Epidermal melanocyte (primary cell): ENCODE results near the gene TSHR.
"Not testable (repeated sequence)": the region's sequence is repeated elsewhere in the genome, so short reads cannot be mapped to it uniquely, and the experiment has no call there.

Experiments
- DNase-seq: peaks from one replicate; pipeline ENCODE4 v3.0.0; 2011; ENCODE audit warnings: low spot score; ENCODE audit not compliant: insufficient read length

TSHR gene

DNA sequence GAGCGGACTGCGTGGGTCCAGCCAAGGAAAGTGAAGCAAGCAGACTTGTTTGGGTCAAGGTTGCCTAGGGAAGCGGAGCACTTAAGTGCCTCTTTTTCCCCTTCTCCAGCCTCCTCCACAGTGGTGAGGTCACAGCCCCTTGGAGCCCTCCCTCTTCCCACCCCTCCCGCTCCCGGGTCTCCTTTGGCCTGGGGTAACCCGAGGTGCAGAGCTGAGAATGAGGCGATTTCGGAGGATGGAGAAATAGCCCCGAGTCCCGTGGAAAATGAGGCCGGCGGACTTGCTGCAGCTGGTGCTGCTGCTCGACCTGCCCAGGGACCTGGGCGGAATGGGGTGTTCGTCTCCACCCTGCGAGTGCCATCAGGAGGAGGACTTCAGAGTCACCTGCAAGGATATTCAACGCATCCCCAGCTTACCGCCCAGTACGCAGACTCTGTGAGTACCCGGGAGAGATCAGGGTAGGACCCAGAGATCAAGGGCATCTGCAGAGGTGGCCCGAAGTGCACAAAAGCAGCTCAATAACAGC lies at the start of gene TSHR:
Gene TSHR (plus strand): TSS at position 206 of the 526 bp plus-strand sequence. CDS start 60 bp downstream, at position 266.
- DNase-seq = no peak

DNA sequence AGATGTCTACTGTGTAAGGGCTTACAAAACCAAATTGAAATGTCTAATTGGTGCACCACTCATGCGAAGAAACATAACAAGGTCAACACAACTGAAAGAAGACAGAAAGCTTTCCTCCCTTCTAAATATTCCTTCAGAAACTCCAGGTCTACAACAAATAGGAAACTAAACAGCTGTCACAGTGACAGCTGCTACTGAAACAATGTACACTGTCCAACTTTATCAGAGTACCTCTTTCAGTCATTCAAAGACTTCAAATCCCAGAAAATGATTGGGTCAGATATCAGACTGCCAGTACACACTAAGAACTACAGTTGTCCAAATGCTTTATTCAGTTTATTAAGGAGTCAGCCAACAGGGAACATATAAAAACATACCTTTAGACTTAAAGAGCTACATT lies 49.1 kb upstream of the TSHR start:
- no peak for DNase-seq

DNA sequence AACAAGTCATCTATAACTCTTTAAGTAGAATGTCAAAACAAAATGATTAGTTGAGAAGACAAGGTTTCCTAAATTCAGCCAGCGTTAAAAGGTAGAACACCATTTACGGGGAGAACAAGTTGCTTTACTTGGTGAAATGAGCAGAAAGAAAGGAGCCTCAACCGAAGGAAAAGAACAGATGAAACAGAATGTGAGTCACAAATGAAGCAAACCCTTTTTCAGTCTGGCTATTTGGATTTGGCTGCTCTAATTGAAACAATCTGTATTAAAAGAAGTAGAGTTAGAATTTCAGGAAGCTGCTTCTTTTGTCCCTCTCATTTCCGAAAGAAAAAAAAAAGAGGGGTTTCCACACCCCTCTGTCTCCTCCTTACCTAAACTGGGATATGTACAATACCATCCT lies 48.5 kb upstream of the TSHR start:
- peak; percentile 23 for DNase-seq

DNA sequence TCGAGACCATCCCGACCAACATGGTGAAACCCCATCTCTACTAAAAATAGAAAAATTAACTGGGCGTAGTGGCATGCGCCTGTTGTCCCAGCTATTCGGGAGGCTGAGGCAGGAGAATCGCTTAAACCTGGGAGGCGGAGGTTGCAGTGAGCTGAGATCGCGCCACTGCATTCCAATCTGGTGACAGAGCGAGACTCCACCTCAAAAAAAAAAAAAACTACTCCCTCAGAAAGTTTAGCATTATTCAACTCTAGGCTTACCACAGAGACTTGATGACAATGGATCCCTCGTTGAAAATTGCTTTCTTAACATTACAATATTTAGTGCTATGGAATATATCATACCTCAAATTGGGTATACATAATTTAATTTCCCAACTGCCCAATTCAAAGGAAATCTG lies 43.4 kb upstream of the TSHR start:
- DNase-seq = not testable (repeated sequence)

DNA sequence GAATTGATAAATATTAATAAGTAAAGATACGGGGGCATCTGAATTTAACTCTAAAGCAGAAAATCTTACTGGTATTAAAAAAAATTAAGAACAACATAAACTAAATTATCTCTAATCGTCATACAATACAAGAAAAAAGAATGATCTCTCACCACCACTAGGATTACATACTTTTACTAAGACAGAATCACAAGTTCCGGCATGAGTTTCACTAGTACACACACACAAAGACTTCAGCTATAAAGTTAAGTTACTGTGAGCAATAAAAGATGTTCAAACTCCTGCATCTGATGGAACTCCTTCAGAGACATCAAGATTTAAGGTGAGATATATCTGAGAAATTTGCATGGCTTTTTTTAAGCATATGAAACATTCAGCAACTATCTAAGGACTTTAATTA lies 35.8 kb upstream of the TSHR start:
- DNase-seq = no peak

DNA sequence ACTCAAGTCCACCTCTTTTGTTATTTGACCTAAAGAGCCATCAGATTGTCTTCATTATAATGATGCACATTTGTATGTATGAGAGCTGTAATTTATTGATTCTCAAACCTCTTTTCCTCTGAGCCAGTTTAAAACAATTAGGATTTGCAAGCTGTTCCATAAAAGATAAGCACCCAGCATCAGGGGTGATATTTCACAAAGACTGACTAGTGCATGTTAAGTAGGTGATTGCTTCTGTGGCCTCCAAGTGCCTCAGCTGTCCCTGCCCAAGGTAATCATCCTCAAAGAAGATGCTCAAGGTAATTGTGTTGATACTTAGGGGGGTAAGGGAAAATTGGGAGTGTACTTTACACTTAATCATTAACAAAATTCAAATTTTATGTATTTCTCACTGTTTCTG lies 32.1 kb upstream of the TSHR start:
- no peak for DNase-seq

DNA sequence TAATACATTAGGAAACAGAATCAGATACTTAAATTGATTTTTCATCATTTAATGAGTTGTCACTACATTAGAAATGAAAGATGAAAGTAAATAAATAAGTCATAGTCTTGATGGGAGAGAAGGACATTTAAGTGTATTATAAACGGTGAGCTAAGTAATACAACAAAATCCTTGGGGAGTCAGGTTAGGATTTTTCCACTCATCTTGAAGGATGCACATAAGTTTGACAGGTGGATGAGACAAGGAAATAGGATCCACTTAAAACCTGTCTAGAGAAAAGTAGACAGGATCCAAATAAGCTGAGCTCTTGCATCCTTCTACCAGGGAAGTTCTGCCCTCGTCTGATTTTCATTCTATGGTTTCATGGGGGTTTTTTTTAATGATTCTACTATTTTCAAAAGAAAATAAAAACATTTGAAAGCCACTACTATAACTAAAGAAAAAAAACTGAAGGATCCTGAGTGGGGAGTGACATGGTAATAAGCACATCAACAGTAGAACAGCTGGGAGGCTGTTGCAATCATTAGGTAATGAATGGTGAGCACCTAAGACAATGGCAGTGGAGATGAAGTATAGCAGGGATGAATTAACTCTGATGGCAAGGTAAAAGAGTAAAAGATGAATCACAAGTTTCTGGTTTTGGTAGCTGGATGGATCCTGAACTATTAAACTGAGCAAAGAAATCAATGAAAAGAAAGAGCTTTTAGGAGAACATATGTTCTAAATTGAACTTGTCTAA lies 30.9 kb upstream of the TSHR start:
- DNase-seq = no peak

DNA sequence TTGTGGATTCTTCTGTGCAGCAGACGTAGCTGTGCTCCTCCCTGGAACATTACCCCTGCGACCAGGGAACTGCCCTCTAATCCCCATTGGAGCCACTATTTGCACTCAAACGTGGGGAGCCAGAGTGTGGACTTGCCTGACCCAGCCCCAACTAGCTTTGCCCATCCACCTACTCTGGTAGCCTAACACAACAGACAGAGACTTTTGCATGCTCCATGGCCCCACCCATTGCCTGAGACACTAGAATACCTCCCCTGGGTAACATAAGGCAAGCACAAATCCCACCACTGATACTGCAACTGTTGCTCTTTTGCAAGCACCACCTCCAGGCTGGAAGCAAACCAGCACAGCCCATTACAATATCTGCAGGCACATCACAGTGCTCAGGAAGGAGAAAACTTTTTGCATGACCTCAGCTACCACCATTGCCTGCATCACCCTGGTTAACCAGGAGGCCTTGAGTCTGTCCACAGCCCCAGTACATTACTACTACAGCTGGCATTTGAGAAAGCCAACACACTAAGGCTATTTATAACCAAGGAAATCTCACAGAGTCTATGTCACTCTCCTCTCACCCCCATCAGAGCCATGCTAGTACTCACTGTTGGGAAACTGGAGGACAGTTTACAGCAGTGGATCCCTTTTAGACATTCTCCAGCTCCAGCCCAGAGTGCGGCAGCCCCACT lies 28.9 kb upstream of the TSHR start:
- DNase-seq = no peak

DNA sequence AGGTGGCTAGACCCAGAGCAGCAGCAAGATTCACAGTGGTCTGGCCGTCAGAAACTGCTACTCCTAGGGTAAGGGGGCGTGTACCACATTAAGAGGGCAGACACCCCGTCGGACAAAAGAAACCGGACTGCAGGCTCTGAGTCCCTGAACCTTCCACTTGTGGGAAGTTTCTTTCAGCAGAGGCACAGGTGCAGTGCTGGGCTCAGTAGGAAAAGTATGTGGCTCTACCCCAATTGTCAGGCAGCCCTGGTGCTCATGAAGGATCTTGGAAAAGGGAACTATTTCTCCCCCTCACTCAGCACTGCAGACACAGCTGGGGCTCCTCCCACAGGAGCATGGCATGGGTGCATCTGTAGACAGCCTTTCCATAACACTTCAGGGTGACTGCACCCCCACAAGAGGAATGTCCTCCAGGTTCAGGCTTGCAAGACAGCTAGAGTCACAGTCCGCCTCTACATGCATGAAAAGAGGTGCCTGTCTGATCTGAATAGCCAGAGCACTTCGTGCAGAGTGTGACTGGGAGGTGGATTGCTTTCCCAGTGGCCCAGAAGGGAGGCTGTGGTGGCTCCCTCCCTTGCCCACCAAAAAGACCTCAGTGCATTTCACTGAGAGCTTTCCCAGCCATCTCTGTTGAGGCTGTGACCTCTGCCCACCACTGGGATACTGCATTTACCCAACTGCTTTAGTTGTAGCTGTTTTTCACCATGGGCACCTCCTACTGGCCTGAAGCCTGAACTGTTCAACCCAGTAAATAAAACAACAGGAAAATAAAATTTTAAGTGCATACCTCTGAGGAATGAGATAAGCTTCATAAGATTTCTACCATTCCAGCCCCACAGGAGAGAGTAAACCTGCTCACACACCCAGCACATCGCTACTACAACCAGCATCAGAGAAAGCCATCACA lies 28.1 kb upstream of the TSHR start:
- no peak for DNase-seq

DNA sequence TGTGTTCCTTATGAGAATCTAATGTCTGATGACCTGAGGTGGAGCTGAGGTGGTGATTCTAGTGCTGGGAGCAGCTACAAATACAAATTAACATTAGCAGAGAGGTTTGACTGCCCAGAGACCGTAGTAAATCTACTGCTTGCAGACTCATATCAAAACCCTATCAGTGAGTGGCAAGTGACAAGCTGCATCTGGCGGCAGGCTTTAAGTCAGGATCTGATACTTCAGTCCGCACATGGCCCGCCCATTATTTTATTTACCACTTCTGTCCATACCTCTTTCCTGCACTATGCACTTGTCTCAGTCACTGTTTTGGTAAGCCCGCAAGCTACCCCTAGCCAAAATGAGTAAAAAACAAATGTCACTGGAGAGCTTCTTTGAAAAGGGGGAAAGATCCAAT lies 25.3 kb upstream of the TSHR start:
- DNase-seq = no peak

DNA sequence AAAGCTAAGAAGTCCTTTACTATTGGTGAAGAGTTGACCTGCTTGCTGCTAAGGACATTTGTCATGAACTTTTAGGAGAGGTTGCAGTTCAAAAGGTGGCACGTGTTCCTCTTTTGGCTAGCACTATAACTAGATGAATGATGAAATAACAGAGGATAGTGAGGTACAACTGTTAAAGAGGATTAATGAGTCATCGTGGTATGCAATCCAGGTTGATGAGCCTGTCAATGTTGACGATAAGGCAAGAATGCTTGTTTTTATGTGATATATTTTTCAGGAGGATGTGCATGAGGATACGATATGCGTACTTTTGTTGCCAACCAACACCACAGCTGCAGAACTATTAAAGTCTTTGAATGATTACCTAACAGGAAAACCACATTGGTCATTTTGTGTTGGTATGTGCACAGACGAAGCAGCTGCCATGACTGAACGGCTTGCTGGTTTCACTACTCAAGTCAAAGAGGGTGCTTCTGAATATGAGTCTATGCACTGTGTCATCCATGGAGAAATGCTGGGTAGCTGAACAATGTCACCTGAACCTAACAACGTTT lies 24.5 kb upstream of the TSHR start:
- no peak for DNase-seq

DNA sequence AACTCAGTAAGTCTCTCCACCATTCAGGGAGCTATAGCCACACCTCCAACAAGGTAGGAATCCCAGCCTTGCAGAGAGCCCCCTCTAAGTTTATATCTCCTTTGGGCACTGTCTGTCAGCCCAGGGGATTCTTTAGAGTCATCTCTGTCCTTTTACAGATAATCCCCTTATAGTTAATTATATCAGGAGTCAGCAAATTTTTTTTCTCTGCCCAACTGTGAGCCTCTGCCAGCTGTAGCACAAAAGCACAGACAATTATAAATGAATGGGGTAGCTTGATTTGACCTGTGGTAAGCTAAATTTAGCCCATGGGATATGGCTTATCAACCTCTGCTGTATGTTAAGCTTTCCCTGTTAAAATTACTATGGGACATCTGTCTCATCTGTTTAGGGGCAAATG lies 22.1 kb upstream of the TSHR start:
- DNase-seq = no peak

DNA sequence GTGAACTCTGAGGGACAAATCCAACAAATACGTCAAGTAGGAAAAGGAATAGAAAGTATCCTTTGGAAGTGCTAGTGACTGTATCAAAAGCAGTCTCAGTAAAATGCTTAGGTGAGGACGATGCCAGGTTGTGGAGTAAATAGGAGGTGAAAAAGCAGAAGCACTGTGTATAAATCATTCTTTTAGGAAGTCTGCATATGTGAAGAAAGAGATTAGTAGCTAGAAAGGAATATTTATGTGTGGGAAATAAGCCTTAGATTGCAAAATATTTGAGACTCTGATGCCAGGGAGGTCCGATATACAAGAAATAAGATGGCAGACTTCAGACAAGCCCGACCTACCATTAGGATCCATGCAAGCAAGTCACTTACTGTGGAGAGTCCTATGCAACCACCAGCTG lies 21.7 kb upstream of the TSHR start:
- DNase-seq = no peak

DNA sequence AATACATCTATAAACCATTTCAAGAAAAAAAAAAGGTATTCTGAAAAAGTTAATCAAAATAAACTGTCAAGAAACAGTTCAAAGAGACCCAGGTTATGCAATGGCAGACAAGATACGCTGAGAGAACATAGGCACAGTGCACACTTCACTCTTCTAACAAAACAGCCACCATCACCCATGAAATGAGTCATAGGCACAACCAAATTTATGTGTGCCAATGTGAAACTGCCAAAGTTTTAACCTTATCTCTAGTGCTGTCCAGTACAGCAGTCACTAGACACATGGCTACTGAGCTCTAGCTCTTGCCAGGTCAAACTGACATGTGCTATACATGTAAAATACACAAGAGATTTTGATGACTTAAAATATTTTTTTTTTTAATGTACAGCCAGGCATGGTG lies 15.3 kb upstream of the TSHR start:
- DNase-seq = no peak

DNA sequence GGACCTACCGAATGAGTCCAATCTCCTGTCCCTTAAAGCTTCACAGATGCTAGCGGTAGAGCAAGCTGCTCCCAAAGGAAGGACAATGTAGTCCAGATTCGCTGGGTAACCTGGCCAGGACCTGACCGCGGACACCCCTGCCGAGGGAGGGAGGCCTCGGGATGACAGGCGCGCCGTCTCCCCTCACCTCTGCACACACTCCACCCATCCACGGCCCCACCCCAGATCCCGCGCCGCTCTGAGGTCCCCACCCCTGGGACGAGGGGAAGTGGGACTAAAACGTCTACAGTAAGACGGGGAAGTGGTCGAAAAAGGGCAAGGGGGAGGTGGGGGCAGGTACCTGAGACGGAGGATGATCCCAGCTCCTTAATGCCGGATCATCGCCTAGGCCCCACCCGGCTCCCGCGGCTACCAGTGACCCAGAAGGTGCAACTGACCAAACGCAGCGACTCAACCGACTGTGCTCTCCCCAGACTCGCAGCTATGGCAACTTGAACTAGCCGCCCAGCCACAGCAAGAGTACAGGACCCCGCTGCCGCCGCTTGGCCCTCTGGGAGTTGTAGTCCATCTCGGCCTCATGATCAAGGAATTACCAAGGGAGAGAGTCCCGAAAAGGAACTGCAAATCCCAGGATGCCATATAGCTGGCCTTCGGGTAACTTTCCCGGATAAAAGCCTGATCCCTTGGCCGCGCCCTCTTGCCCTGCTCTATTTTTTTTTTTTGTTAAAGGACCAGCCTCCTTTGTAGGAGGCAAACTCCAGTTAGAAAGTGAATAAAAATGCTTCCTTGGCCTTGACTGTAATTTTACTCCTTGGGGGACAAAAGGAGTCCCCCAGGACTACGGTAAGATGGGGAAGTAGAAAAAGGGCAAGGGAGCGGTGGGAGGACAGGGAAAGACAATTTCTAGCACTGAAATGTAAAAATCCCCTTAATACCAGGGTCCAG lies 13.9 kb upstream of the TSHR start, which contains the start of gene CEP128:
Gene CEP128 (minus strand): TSS at position 498 of the 945 bp plus-strand sequence.
- peak; percentile 68 for DNase-seq

DNA sequence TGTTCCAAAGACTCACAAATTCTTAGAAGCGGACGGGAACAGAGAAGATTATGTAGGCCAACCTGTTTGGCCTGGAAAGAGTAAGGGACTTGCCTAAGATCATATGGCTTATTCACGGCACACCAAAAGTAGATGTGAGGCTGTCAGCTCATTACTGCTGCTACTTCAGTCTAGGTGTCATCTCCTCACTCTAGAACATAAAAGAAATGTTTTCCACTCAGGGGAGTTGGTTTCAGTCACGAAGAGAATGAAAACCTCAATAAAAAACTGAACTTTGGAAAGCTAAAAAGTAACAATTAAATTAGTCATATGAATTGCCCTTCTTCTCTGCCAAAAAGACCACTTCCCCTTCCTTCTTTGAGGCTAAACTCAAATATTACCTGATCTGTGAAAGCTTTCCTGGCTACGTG lies 13.2 kb upstream of the TSHR start:
- DNase-seq = no peak

DNA sequence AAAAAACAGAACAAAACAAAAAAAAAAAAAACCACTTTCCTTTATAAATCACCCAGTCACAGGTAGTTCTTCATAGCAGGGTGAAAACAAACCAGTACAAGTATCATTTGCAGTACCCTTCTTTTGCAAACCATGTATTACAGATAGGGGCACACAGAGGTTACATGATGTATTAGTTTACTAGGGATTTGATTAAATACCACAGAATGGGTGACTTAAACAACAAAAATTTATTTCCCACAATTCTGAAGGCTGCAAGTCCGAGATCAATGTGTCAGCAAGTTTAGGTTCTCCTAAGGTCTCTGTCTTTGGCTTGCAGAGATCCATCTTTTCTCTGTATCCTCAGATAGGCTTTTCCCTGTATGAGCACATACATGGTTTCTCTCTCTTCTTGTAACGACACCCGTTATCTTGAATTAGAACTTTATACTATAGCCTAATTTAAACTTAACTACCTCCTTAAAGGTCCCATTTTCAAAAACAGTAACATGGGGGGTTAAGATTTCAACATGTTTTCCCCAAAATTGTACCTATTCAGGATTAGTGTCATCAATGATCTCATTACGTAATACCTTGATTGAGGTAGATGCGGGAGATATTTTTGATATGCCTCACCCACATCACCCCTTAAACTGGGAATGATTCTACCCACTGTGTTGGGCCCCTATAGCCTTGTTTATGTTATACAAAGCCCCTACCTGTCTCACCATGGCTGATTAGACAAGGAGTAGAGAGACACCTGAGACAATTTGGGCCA lies 10.4 kb upstream of the TSHR start:
- DNase-seq = no peak

DNA sequence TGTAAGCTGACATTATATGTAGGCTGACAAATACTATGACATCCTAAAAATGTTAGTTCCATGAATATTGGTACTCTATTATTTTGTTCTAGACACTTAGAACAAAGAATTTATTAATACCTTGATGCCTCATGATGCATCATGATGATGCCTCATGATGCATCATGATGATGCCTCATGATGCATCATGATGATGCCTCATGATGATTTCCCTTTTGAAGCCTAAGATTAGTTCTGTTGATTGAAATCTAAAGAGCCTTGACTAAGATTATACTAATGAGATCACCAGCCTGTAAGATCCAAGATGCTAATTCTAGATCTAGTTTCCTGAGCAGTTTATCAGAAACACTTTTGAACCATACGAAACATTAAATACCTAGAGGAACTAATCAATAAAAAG lies 9.2 kb upstream of the TSHR start:
- DNase-seq = no peak

DNA sequence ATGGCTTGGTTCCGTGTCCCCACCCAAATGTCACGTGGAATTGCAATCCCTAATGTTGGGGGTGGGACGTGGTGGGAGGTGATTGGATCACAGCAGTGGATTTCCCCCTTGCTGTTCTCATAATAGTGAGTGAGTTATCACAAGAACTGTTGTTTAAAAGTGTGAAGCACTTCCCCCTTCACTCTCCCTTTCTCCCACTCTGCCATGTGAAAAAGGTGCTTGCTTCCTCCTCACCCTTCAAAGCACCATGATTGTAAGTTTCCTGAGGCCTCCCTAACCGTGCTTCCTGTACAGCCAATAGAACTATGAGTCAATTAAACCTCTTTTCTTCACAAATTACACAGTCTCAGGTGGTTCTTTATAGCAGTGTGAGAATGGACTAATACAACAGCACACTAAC lies 8.6 kb upstream of the TSHR start:
- no peak for DNase-seq

DNA sequence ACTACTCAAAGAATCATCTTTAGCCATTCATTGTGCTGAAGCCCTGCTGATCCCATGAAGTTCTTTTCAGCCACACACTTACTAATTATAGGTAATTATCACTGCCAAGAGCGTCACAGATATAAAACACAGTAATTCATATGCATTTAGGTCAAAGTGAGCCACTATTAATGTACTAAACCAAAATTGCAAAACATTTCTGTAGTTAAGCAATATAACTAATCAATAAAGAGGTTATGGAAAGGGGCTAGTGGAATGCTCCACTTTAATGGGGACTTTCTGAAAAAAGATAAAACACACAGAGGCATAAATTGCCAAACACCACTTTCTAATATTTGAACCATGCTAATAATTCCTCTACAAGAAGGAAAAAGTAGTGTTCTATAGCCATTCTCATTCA lies 7.1 kb upstream of the TSHR start:
- no peak for DNase-seq
